ENCODE data around the gene PDP2. TPM values are rescaled to one million over a fixed set of nuclear protein-coding genes. Genes with fewer than 3 reads are reported as not detected.

Gene PDP2
- total RNA-seq, 1 experiment from 2014 or later = 23.1 TPM

DNA sequence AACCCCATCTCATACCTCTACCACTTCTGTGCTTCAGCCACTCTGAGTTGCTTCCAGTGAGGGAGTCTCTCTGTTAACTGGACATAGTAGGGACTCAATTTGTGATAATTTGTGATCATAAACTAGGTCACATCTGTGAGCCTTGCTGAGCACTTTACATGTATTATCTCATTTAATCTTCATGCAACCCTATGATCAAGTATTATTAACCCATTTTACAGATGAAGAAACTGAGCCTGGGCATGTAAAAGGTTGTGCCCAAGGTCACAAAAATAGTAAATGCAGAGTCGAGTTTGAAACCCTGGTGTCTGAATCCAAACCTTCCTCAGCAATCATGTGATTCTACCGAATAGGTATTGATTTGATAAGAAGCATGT, 18.6 kb downstream of the PDP2 start:
- no peaks in the 10 kb centered on the region for H3K27me3 ChIP-seq (ENCODE audit: insufficient read depth, low read length)
- no peak overlapping the region for H3T11ph ChIP-seq (ENCODE audit: low read length)
- H3K4me1 ChIP-seq (ENCODE audit: insufficient read depth, low read length) = no peaks in the 10 kb centered on the region
- H3K79me1 ChIP-seq (ENCODE audit: insufficient read depth, low read depth, low read length, poor library complexity, severe bottlenecking) = no peaks in the 10 kb centered on the region
- H2BK12ac ChIP-seq (ENCODE audit: insufficient read length, low read depth, low read length) = no peak overlapping the region
- Mint-ChIP-seq H3K27ac (no peak overlapping the region; a peak in 1 of 7 replicates), H3K36me3 (ENCODE audit: insufficient read depth in 1 of 3, low read depth in 3 of 3) (no peaks in the 10 kb centered on the region), H3K27me3 (ENCODE audit: low read depth) (peaks cover 7% of the 10 kb centered on the region), H3K4me1 (peaks cover 12 to 15% of the 10 kb centered on the region in 2 experiments), H3K4me3 (no peak overlapping the region), H3K9me3 (no peaks in the 10 kb centered on the region)
- H3K4ac ChIP-seq (ENCODE audit: low read depth, low read length) = no peak overlapping the region
- H4K91ac ChIP-seq (ENCODE audit: insufficient read length, low read depth, low read length) = no peak overlapping the region
- no peak overlapping the region for H2BK20ac ChIP-seq (ENCODE audit: low read depth, low read length, poor library complexity, severe bottlenecking)
- H3K23me2 ChIP-seq (ENCODE audit: insufficient read length, low read depth, low read length, poor library complexity, severe bottlenecking) = no peaks in the 10 kb centered on the region
- WGBS (ENCODE audit: extremely low coverage, insufficient read length, low lambda C conversion rate) = no CpG with 5 or more reads among the region's 2 CpGs
- TF ChIP-seq, protein P1, sequence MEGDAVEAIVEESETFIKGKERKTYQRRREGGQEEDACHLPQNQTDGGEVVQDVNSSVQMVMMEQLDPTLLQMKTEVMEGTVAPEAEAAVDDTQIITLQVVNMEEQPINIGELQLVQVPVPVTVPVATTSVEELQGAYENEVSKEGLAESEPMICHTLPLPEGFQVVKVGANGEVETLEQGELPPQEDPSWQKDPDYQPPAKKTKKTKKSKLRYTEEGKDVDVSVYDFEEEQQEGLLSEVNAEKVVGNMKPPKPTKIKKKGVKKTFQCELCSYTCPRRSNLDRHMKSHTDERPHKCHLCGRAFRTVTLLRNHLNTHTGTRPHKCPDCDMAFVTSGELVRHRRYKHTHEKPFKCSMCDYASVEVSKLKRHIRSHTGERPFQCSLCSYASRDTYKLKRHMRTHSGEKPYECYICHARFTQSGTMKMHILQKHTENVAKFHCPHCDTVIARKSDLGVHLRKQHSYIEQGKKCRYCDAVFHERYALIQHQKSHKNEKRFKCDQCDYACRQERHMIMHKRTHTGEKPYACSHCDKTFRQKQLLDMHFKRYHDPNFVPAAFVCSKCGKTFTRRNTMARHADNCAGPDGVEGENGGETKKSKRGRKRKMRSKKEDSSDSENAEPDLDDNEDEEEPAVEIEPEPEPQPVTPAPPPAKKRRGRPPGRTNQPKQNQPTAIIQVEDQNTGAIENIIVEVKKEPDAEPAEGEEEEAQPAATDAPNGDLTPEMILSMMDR (conservative IDR thresholded peaks at IDR 0.05) = no peak
- H2BK15ac ChIP-seq (ENCODE audit: low read depth, low read length) = no peak overlapping the region
- no peak overlapping the region for H2AK5ac ChIP-seq (ENCODE audit: insufficient read length, low read length)
- no peak overlapping the region for H3K9ac ChIP-seq (ENCODE audit: extremely low read depth, insufficient read length, low read length)
- DNase-seq = no peak
- H2BK120ac ChIP-seq (ENCODE audit: low read depth, low read length, poor library complexity, severe bottlenecking) = no peak overlapping the region
- H3K9me3 ChIP-seq (ENCODE audit: control insufficient read depth, low read depth, low read length) = no peaks in the 10 kb centered on the region
- no peak overlapping the region for H3K23ac ChIP-seq (ENCODE audit: insufficient read length, low read depth, low read length)
- H4K20me1 ChIP-seq (ENCODE audit: control insufficient read depth, insufficient read depth, insufficient read length) = peaks cover 4% of the 10 kb centered on the region
- no peak overlapping the region for H3K14ac ChIP-seq (ENCODE audit: insufficient read depth, low read length)
- H3K4me2 ChIP-seq (ENCODE audit: insufficient read depth, insufficient read length, low read length) = no peak overlapping the region
- no peaks in the 10 kb centered on the region for H3K79me2 ChIP-seq (ENCODE audit: insufficient read depth, low read length)
- H4K8ac ChIP-seq (replicated peaks; ENCODE audit: insufficient read length, low read depth, low read length) = no peak overlapping the region
- H2AFZ ChIP-seq (ENCODE audit: low read length) = no peak overlapping the region
- H3K27ac ChIP-seq (ENCODE audit: insufficient read length, low read depth, low read length) = no peak overlapping the region
- no peak overlapping the region for H4K5ac ChIP-seq (ENCODE audit: insufficient read length, low read depth, low read length)
- no peak overlapping the region for H3K56ac ChIP-seq (ENCODE audit: insufficient read length, low read depth, low read length)
- H2BK5ac ChIP-seq (ENCODE audit: insufficient read length, low read length) = no peak overlapping the region
- H3K18ac ChIP-seq (ENCODE audit: insufficient read length, low read depth, low read length) = no peak overlapping the region
